ENCODE measurements around the gene EYS.
"Not testable (repeated sequence)": the region's sequence is repeated elsewhere in the genome, so short reads cannot be mapped to it uniquely, and the experiment has no call there.

The EYS gene

GRCh38 chr6:64270083-64270482 is 1436.9 kb downstream of the EYS start:
- H3K9me3 Mint-ChIP-seq, result peaks cover 19% of the 10 kb centered on the region
- no peak for ATAC-seq

GRCh38 chr6:64266351-64266821 is 1440.6 kb downstream of the EYS start:
- Mint-ChIP-seq H3K4me3 (no peak overlapping the region), H3K4me1 (no peaks in the 10 kb centered on the region), H3K27ac (no peak overlapping the region), H3K36me3 (no peaks in the 10 kb centered on the region), H3K9me3 (peaks cover 16% of the 10 kb centered on the region)
- no peak for ATAC-seq
- DNase-seq (ENCODE audit: low spot score in 2 of 2), result no peak

More at GRCh38 chr6:64270083-64270482, 1436.9 kb downstream of the EYS start:
- Mint-ChIP-seq H3K4me3 (no peak overlapping the region), H3K27ac (no peak overlapping the region), H3K36me3 (no peaks in the 10 kb centered on the region), H3K4me1 (no peaks in the 10 kb centered on the region)
- DNase-seq (ENCODE audit: low spot score in 2 of 2), result no peak

- Mint-ChIP-seq H3K4me3 (no peak overlapping the region), H3K9me3 (peaks cover 16% of the 10 kb centered on the region), H3K4me1 (no peaks in the 10 kb centered on the region), H3K27ac (no peak overlapping the region), H3K36me3 (no peaks in the 10 kb centered on the region)
- ATAC-seq, result no peak
- no peak for DNase-seq (ENCODE audit: low spot score in 2 of 2)
These were observed 1443.2 kb downstream of the EYS start for GRCh38 chr6:64263778-64264177.

- DNase-seq (ENCODE audit: low spot score in 2 of 2) (no peak), ATAC-seq (no peak)
- no peaks in the 10 kb centered on the region for H3K36me3 Mint-ChIP-seq
- no peaks in the 10 kb centered on the region for H3K4me1 Mint-ChIP-seq
- H3K27ac Mint-ChIP-seq, result no peak overlapping the region
- peaks cover 14% of the 10 kb centered on the region for H3K9me3 Mint-ChIP-seq
- no peak overlapping the region for H3K4me3 Mint-ChIP-seq
These were observed 1447.7 kb downstream of the EYS start for GRCh38 chr6:64259372-64259771.

- no peaks in the 10 kb centered on the region for H3K36me3 Mint-ChIP-seq
- no peak for ATAC-seq
- peaks cover 14% of the 10 kb centered on the region for H3K9me3 Mint-ChIP-seq
- no peak overlapping the region for H3K4me3 Mint-ChIP-seq
- H3K4me1 Mint-ChIP-seq, result no peaks in the 10 kb centered on the region
- H3K27ac Mint-ChIP-seq, result no peak overlapping the region
- DNase-seq (ENCODE audit: low spot score in 2 of 2), result no peak
These were observed 1448.3 kb downstream of the EYS start for GRCh38 chr6:64258752-64259151.

GRCh38 chr6:64258302-64258701 is 1448.7 kb downstream of the EYS start:
- Mint-ChIP-seq H3K27ac (no peak overlapping the region), H3K9me3 (peaks cover 14% of the 10 kb centered on the region), H3K36me3 (no peaks in the 10 kb centered on the region), H3K4me1 (no peaks in the 10 kb centered on the region), H3K4me3 (no peak overlapping the region)
- no peak for DNase-seq (ENCODE audit: low spot score in 2 of 2)
- ATAC-seq, result no peak

GRCh38 chr6:64257586-64257985 is 1449.4 kb downstream of the EYS start:
- Mint-ChIP-seq H3K9me3 (peaks cover 17% of the 10 kb centered on the region), H3K4me3 (no peak overlapping the region), H3K27ac (no peak overlapping the region), H3K36me3 (no peaks in the 10 kb centered on the region), H3K4me1 (no peaks in the 10 kb centered on the region)
- DNase-seq (ENCODE audit: low spot score in 2 of 2) (no peak), ATAC-seq (no peak)

GRCh38 chr6:64256483-64256882 is 1450.5 kb downstream of the EYS start:
- ATAC-seq (no peak), DNase-seq (ENCODE audit: low spot score in 2 of 2) (no peak)
- no peak overlapping the region for H3K4me3 Mint-ChIP-seq
- H3K9me3 Mint-ChIP-seq, result peaks cover 22% of the 10 kb centered on the region
- H3K27ac Mint-ChIP-seq, result no peak overlapping the region
- no peaks in the 10 kb centered on the region for H3K4me1 Mint-ChIP-seq
- H3K36me3 Mint-ChIP-seq, result no peaks in the 10 kb centered on the region

GRCh38 chr6:64255000-64255399 is 1452.0 kb downstream of the EYS start:
- Mint-ChIP-seq H3K36me3 (no peaks in the 10 kb centered on the region), H3K9me3 (peaks cover 22% of the 10 kb centered on the region), H3K27ac (no peak overlapping the region), H3K4me3 (no peak overlapping the region), H3K4me1 (no peaks in the 10 kb centered on the region)
- ATAC-seq, result no peak
- DNase-seq (ENCODE audit: low spot score in 2 of 2), result no peak

- ATAC-seq, result no peak
- no peak for DNase-seq (ENCODE audit: low spot score in 2 of 2)
- Mint-ChIP-seq H3K27ac (no peak overlapping the region), H3K9me3 (peaks cover 21% of the 10 kb centered on the region), H3K4me1 (no peaks in the 10 kb centered on the region), H3K4me3 (no peak overlapping the region), H3K36me3 (no peaks in the 10 kb centered on the region)
These were observed 1452.5 kb downstream of the EYS start for GRCh38 chr6:64254558-64254957.

- no peaks in the 10 kb centered on the region for H3K36me3 Mint-ChIP-seq
- ATAC-seq, result no peak
- no peak for DNase-seq (ENCODE audit: low spot score in 2 of 2)
- no peaks in the 10 kb centered on the region for H3K4me1 Mint-ChIP-seq
- H3K9me3 Mint-ChIP-seq, result peaks cover 30% of the 10 kb centered on the region
- no peak overlapping the region for H3K4me3 Mint-ChIP-seq
- no peak overlapping the region for H3K27ac Mint-ChIP-seq
These were observed 1454.8 kb downstream of the EYS start for GRCh38 chr6:64252256-64252655.

- ATAC-seq (no peak), DNase-seq (ENCODE audit: low spot score in 2 of 2) (no peak)
- H3K9me3 Mint-ChIP-seq, result peaks cover 31% of the 10 kb centered on the region
- H3K27ac Mint-ChIP-seq, result no peak overlapping the region
- no peaks in the 10 kb centered on the region for H3K36me3 Mint-ChIP-seq
- no peak overlapping the region for H3K4me3 Mint-ChIP-seq
- no peaks in the 10 kb centered on the region for H3K4me1 Mint-ChIP-seq
These were observed 1456.9 kb downstream of the EYS start for GRCh38 chr6:64250126-64250525.

GRCh38 chr6:64249115-64249514 is 1457.9 kb downstream of the EYS start:
- Mint-ChIP-seq H3K4me1 (no peaks in the 10 kb centered on the region), H3K4me3 (no peak overlapping the region), H3K27ac (no peak overlapping the region), H3K36me3 (no peaks in the 10 kb centered on the region), H3K9me3 (peaks cover 29% of the 10 kb centered on the region)
- no peak for ATAC-seq
- DNase-seq (ENCODE audit: low spot score in 2 of 2), result no peak

- Mint-ChIP-seq H3K4me3 (no peak overlapping the region), H3K36me3 (no peaks in the 10 kb centered on the region), H3K4me1 (no peaks in the 10 kb centered on the region), H3K9me3 (peaks cover 29% of the 10 kb centered on the region), H3K27ac (no peak overlapping the region)
- ATAC-seq (no peak), DNase-seq (ENCODE audit: low spot score in 2 of 2) (no peak)
These were observed 1463.4 kb downstream of the EYS start for GRCh38 chr6:64243618-64244017.

GRCh38 chr6:64238908-64239307 is 1468.1 kb downstream of the EYS start:
- H3K4me1 Mint-ChIP-seq; H3K27ac Mint-ChIP-seq; DNase-seq (ENCODE audit: low spot score in 2 of 2); H3K36me3 Mint-ChIP-seq; ATAC-seq; H3K4me3 Mint-ChIP-seq: not testable (repeated sequence)
- peaks cover 16% of the 10 kb centered on the region for H3K9me3 Mint-ChIP-seq

GRCh38 chr6:64238071-64238470 is 1469.0 kb downstream of the EYS start:
- H3K9me3 Mint-ChIP-seq, result peaks cover 14% of the 10 kb centered on the region
- no peak for DNase-seq (ENCODE audit: low spot score in 2 of 2)
- no peak overlapping the region for H3K4me3 Mint-ChIP-seq
- H3K4me1 Mint-ChIP-seq, result no peaks in the 10 kb centered on the region
- H3K27ac Mint-ChIP-seq, result no peak overlapping the region
- no peaks in the 10 kb centered on the region for H3K36me3 Mint-ChIP-seq
- ATAC-seq, result no peak

- no peaks in the 10 kb centered on the region for H3K4me1 Mint-ChIP-seq
- H3K9me3 Mint-ChIP-seq, result peaks cover 10% of the 10 kb centered on the region
- no peak overlapping the region for H3K27ac Mint-ChIP-seq
- no peak overlapping the region for H3K4me3 Mint-ChIP-seq
- DNase-seq (ENCODE audit: low spot score in 2 of 2) (no peak), ATAC-seq (no peak)
- H3K36me3 Mint-ChIP-seq, result no peaks in the 10 kb centered on the region
These were observed 1473.3 kb downstream of the EYS start for GRCh38 chr6:64233746-64234145.
